ENCODE data around the gene SELENOT. TPM values are rescaled to one million over a fixed set of nuclear protein-coding genes. Genes with fewer than 3 reads are reported as not detected.
A peak's percentile ranks its signal among the peaks of the same experiment; 100 is the strongest.

SELENOT gene
- 10 to 100 TPM; 14.6 to 62.5 TPM for polyA plus RNA-seq

GRCh38 chr3:150603153-150603979 is at the start of gene SELENOT:
TSS of gene SELENOT (plus strand) at chr3:150603321. CDS start at chr3:150603363, 42 bp downstream.
- H3K4me1 ChIP-seq (ENCODE audit: control insufficient read depth in 2 of 2, insufficient read depth in 2 of 2, low read length in 1 of 2), result no peaks in the 10 kb centered on the region
- 0% methylated on average over 66 to 69 of the region's 69 CpGs for WGBS, 2 donors
- peak within 1 kb of the TSS; percentile 99 to 100 for H3K27ac ChIP-seq (ENCODE audit: low read depth in 2 of 2, low read length in 1 of 2)
- H3K9me3 ChIP-seq (ENCODE audit: control insufficient read depth in 2 of 2, insufficient read depth in 1 of 2, low read depth in 1 of 2, low read length in 1 of 2), result no peaks in the 10 kb centered on the region
- H3K27me3 ChIP-seq (ENCODE audit: control insufficient read depth in 1 of 2, insufficient read depth in 2 of 2, low read length in 2 of 2), result no peaks in the 10 kb centered on the region
- H3K4me3 ChIP-seq (ENCODE audit: low read depth in 1 of 2, low read length in 2 of 2), result peak within 1 kb of the TSS; percentile 81 to 90
- H3K36me3 ChIP-seq (ENCODE audit: control insufficient read depth in 2 of 2, insufficient read depth in 2 of 2, low read length in 1 of 2), result peaks cover 0 to 1% of the 10 kb centered on the region in 2 donors

- Histone ChIP-seq H3K4me3 (ENCODE audit: low read depth in 1 of 2, low read length in 2 of 2) (no peak overlapping the region), H3K9me3 (ENCODE audit: control insufficient read depth in 2 of 2, insufficient read depth in 1 of 2, low read depth in 1 of 2, low read length in 1 of 2) (no peaks in the 10 kb centered on the region), H3K36me3 (ENCODE audit: control insufficient read depth in 2 of 2, insufficient read depth in 2 of 2, low read length in 1 of 2) (no peaks in the 10 kb centered on the region), H3K27me3 (ENCODE audit: control insufficient read depth in 1 of 2, insufficient read depth in 2 of 2, low read length in 2 of 2) (no peaks in the 10 kb centered on the region), H3K4me1 (ENCODE audit: control insufficient read depth in 2 of 2, insufficient read depth in 2 of 2, low read length in 1 of 2) (no peaks in the 10 kb centered on the region), H3K27ac (ENCODE audit: low read depth in 2 of 2, low read length in 1 of 2) (no peak overlapping the region)
- WGBS, 2 donors, result 93 to 94% methylated on average over 4 of the region's 4 CpGs
These were observed 47.2 kb upstream of the SELENOT start for GRCh38 chr3:150555859-150556436.

GRCh38 chr3:150556792-150557191 is 46.3 kb upstream of the SELENOT start:
- 65 to 74% methylated on average over 2 of the region's 2 CpGs for WGBS, 2 donors
- Histone ChIP-seq H3K27me3 (ENCODE audit: control insufficient read depth in 1 of 2, insufficient read depth in 2 of 2, low read length in 2 of 2) (no peaks in the 10 kb centered on the region), H3K36me3 (ENCODE audit: control insufficient read depth in 2 of 2, insufficient read depth in 2 of 2, low read length in 1 of 2) (no peaks in the 10 kb centered on the region), H3K4me1 (ENCODE audit: control insufficient read depth in 2 of 2, insufficient read depth in 2 of 2, low read length in 1 of 2) (no peaks in the 10 kb centered on the region), H3K27ac (ENCODE audit: low read depth in 2 of 2, low read length in 1 of 2) (no peak overlapping the region), H3K9me3 (ENCODE audit: control insufficient read depth in 2 of 2, insufficient read depth in 1 of 2, low read depth in 1 of 2, low read length in 1 of 2) (no peaks in the 10 kb centered on the region), H3K4me3 (ENCODE audit: low read depth in 1 of 2, low read length in 2 of 2) (no peak overlapping the region)

- Histone ChIP-seq H3K4me3 (ENCODE audit: low read depth in 1 of 2, low read length in 2 of 2) (no peak overlapping the region), H3K9me3 (ENCODE audit: control insufficient read depth in 2 of 2, insufficient read depth in 1 of 2, low read depth in 1 of 2, low read length in 1 of 2) (no peaks in the 10 kb centered on the region), H3K4me1 (ENCODE audit: control insufficient read depth in 2 of 2, insufficient read depth in 2 of 2, low read length in 1 of 2) (no peaks in the 10 kb centered on the region), H3K27me3 (ENCODE audit: control insufficient read depth in 1 of 2, insufficient read depth in 2 of 2, low read length in 2 of 2) (no peaks in the 10 kb centered on the region), H3K36me3 (ENCODE audit: control insufficient read depth in 2 of 2, insufficient read depth in 2 of 2, low read length in 1 of 2) (no peaks in the 10 kb centered on the region), H3K27ac (ENCODE audit: low read depth in 2 of 2, low read length in 1 of 2) (no peak overlapping the region)
- WGBS, 2 donors, result 62 to 67% methylated on average over 1 of the region's 1 CpG
These were observed 45.4 kb upstream of the SELENOT start for GRCh38 chr3:150557725-150558124.

- WGBS, 2 donors, result 83 to 92% methylated on average over 2 of the region's 2 CpGs
- Histone ChIP-seq H3K36me3 (ENCODE audit: control insufficient read depth in 2 of 2, insufficient read depth in 2 of 2, low read length in 1 of 2) (peaks cover 0 to 2% of the 10 kb centered on the region in 2 donors), H3K9me3 (ENCODE audit: control insufficient read depth in 2 of 2, insufficient read depth in 1 of 2, low read depth in 1 of 2, low read length in 1 of 2) (no peaks in the 10 kb centered on the region)
These were observed 38.9 kb upstream of the SELENOT start for GRCh38 chr3:150564243-150564642.

GRCh38 chr3:150567328-150567727 is 35.8 kb upstream of the SELENOT start:
- no peaks in the 10 kb centered on the region for H3K9me3 ChIP-seq (ENCODE audit: control insufficient read depth in 2 of 2, insufficient read depth in 1 of 2, low read depth in 1 of 2, low read length in 1 of 2)
- H3K36me3 ChIP-seq (ENCODE audit: control insufficient read depth in 2 of 2, insufficient read depth in 2 of 2, low read length in 1 of 2), result peaks cover 2% of the 10 kb centered on the region in 2 donors
- H3K27me3 ChIP-seq (ENCODE audit: control insufficient read depth in 1 of 2, insufficient read depth in 2 of 2, low read length in 2 of 2), result no peaks in the 10 kb centered on the region
- no peaks in the 10 kb centered on the region for H3K4me1 ChIP-seq (ENCODE audit: control insufficient read depth in 2 of 2, insufficient read depth in 2 of 2, low read length in 1 of 2)
- no peak overlapping the region for H3K4me3 ChIP-seq (ENCODE audit: low read depth in 1 of 2, low read length in 2 of 2)
- 96 to 100% methylated on average over 1 of the region's 1 CpG for WGBS, 2 donors
- no peak overlapping the region for H3K27ac ChIP-seq (ENCODE audit: low read depth in 2 of 2, low read length in 1 of 2)

More at GRCh38 chr3:150564243-150564642, 38.9 kb upstream of the SELENOT start:
- Histone ChIP-seq H3K27me3 (ENCODE audit: control insufficient read depth in 1 of 2, insufficient read depth in 2 of 2, low read length in 2 of 2) (no peaks in the 10 kb centered on the region), H3K4me3 (ENCODE audit: low read depth in 1 of 2, low read length in 2 of 2) (no peak overlapping the region), H3K4me1 (ENCODE audit: control insufficient read depth in 2 of 2, insufficient read depth in 2 of 2, low read length in 1 of 2) (no peaks in the 10 kb centered on the region), H3K27ac (ENCODE audit: low read depth in 2 of 2, low read length in 1 of 2) (no peak overlapping the region)

- no peak overlapping the region for H3K4me3 ChIP-seq (ENCODE audit: low read depth in 1 of 2, low read length in 2 of 2)
- no peak overlapping the region for H3K27ac ChIP-seq (ENCODE audit: low read depth in 2 of 2, low read length in 1 of 2)
- no peaks in the 10 kb centered on the region for H3K27me3 ChIP-seq (ENCODE audit: control insufficient read depth in 1 of 2, insufficient read depth in 2 of 2, low read length in 2 of 2)
- 74 to 75% methylated on average over 1 of the region's 1 CpG for WGBS, 2 donors
- H3K9me3 ChIP-seq (ENCODE audit: control insufficient read depth in 2 of 2, insufficient read depth in 1 of 2, low read depth in 1 of 2, low read length in 1 of 2), result no peaks in the 10 kb centered on the region
- H3K4me1 ChIP-seq (ENCODE audit: control insufficient read depth in 2 of 2, insufficient read depth in 2 of 2, low read length in 1 of 2), result no peaks in the 10 kb centered on the region
- H3K36me3 ChIP-seq (ENCODE audit: control insufficient read depth in 2 of 2, insufficient read depth in 2 of 2, low read length in 1 of 2), result no peaks in the 10 kb centered on the region
These were observed 25.3 kb upstream of the SELENOT start for GRCh38 chr3:150577855-150578254.

GRCh38 chr3:150581174-150581573 is 21.9 kb upstream of the SELENOT start:
- Histone ChIP-seq H3K27me3 (ENCODE audit: control insufficient read depth in 1 of 2, insufficient read depth in 2 of 2, low read length in 2 of 2) (no peaks in the 10 kb centered on the region), H3K27ac (ENCODE audit: low read depth in 2 of 2, low read length in 1 of 2) (no peak overlapping the region), H3K9me3 (ENCODE audit: control insufficient read depth in 2 of 2, insufficient read depth in 1 of 2, low read depth in 1 of 2, low read length in 1 of 2) (no peaks in the 10 kb centered on the region), H3K4me1 (ENCODE audit: control insufficient read depth in 2 of 2, insufficient read depth in 2 of 2, low read length in 1 of 2) (no peaks in the 10 kb centered on the region), H3K4me3 (ENCODE audit: low read depth in 1 of 2, low read length in 2 of 2) (no peak overlapping the region), H3K36me3 (ENCODE audit: control insufficient read depth in 2 of 2, insufficient read depth in 2 of 2, low read length in 1 of 2) (peaks cover 0 to 6% of the 10 kb centered on the region in 2 donors)

- Histone ChIP-seq H3K4me1 (ENCODE audit: control insufficient read depth in 2 of 2, insufficient read depth in 2 of 2, low read length in 1 of 2) (no peaks in the 10 kb centered on the region), H3K4me3 (ENCODE audit: low read depth in 1 of 2, low read length in 2 of 2) (no peak overlapping the region), H3K27ac (ENCODE audit: low read depth in 2 of 2, low read length in 1 of 2) (no peak overlapping the region), H3K27me3 (ENCODE audit: control insufficient read depth in 1 of 2, insufficient read depth in 2 of 2, low read length in 2 of 2) (no peaks in the 10 kb centered on the region), H3K9me3 (ENCODE audit: control insufficient read depth in 2 of 2, insufficient read depth in 1 of 2, low read depth in 1 of 2, low read length in 1 of 2) (no peaks in the 10 kb centered on the region), H3K36me3 (ENCODE audit: control insufficient read depth in 2 of 2, insufficient read depth in 2 of 2, low read length in 1 of 2) (peaks cover 0 to 6% of the 10 kb centered on the region in 2 donors)
- WGBS, 2 donors, result 76 to 85% methylated on average over 2 of the region's 2 CpGs
These were observed 20.5 kb upstream of the SELENOT start for GRCh38 chr3:150582620-150583019.

All from esophagus (tissue), 2 donors.